ENCODE results near the gene LUC7L3. TPM values are rescaled to one million over a fixed set of nuclear protein-coding genes. Genes with fewer than 3 reads are reported as not detected.
A peak's percentile ranks its signal among the peaks of the same experiment; 100 is the strongest.

Gene LUC7L3
- total and polyA plus RNA-seq, 2 of the 13 experiments (the other 11 are each of a cell fraction or from before 2014, with no cell fraction given), result 108 to 120 TPM

- TF ChIP-seq MLX (CRISPR knock-in tag; IDR thresholded peaks at IDR 0.05) (no peak), KDM2A (CRISPR knock-in tag; IDR thresholded peaks at IDR 0.05; ENCODE audit: borderline replicate concordance, low read depth) (no peak), ARID2 (CRISPR knock-in tag; IDR thresholded peaks at IDR 0.05; ENCODE audit: borderline replicate concordance) (no peak), ATRX (CRISPR knock-in tag; IDR thresholded peaks at IDR 0.05; ENCODE audit: borderline replicate concordance) (no peak), TOPORS (CRISPR knock-in tag; IDR thresholded peaks at IDR 0.05) (no peak), NFATC3 (CRISPR knock-in tag; IDR thresholded peaks at IDR 0.05) (no peak), MTF1 (CRISPR knock-in tag; IDR thresholded peaks at IDR 0.05) (no peak), STAT5B (CRISPR knock-in tag; IDR thresholded peaks at IDR 0.05) (no peak), JARID2 (CRISPR knock-in tag; IDR thresholded peaks at IDR 0.05; ENCODE audit: insufficient replicate concordance) (no peak), CHD2 (IDR thresholded peaks at IDR 0.05; ENCODE audit: low read depth, low read length) (no peak), HNRNPLL (IDR thresholded peaks at IDR 0.05; ENCODE audit: low read depth, low read length, poor library complexity, severe bottlenecking) (no peak), ZNF264 (CRISPR knock-in tag; IDR thresholded peaks at IDR 0.05) (peak; percentile 58; the same call in 1 of the 2 replicates), ZSCAN9 (CRISPR knock-in tag; IDR thresholded peaks at IDR 0.05; ENCODE audit: borderline replicate concordance) (no peak; the same call in 1 of the 2 replicates), ZNF550 (CRISPR knock-in tag; IDR thresholded peaks at IDR 0.05; ENCODE audit: borderline replicate concordance) (no peak)
- TF ChIP-seq, protein P1, sequence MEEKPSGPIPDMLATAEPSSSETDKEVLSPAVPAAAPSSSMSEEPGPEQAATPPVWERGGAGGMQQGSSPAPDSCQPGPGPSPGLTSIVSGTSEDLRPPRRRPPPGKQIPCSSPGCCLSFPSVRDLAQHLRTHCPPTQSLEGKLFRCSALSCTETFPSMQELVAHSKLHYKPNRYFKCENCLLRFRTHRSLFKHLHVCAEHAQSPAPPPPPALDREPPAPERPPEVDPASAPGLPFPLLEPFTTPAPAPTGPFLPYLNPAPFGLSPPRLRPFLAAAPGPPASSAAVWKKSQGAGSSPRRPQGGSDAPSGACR (CRISPR knock-in tag; IDR thresholded peaks at IDR 0.05), result 0 out of 2 replicates have a peak, but pooled peaks have one; percentile 0
- TF ChIP-seq, protein P2, sequence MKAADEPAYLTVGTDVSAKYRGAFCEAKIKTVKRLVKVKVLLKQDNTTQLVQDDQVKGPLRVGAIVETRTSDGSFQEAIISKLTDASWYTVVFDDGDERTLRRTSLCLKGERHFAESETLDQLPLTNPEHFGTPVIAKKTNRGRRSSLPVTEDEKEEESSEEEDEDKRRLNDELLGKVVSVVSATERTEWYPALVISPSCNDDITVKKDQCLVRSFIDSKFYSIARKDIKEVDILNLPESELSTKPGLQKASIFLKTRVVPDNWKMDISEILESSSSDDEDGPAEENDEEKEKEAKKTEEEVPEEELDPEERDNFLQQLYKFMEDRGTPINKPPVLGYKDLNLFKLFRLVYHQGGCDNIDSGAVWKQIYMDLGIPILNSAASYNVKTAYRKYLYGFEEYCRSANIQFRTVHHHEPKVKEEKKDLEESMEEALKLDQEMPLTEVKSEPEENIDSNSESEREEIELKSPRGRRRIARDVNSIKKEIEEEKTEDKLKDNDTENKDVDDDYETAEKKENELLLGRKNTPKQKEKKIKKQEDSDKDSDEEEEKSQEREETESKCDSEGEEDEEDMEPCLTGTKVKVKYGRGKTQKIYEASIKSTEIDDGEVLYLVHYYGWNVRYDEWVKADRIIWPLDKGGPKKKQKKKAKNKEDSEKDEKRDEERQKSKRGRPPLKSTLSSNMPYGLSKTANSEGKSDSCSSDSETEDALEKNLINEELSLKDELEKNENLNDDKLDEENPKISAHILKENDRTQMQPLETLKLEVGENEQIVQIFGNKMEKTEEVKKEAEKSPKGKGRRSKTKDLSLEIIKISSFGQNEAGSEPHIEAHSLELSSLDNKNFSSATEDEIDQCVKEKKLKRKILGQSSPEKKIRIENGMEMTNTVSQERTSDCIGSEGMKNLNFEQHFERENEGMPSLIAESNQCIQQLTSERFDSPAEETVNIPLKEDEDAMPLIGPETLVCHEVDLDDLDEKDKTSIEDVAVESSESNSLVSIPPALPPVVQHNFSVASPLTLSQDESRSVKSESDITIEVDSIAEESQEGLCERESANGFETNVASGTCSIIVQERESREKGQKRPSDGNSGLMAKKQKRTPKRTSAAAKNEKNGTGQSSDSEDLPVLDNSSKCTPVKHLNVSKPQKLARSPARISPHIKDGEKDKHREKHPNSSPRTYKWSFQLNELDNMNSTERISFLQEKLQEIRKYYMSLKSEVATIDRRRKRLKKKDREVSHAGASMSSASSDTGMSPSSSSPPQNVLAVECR (CRISPR knock-in tag; IDR thresholded peaks at IDR 0.05; ENCODE audit: borderline replicate concordance), result no peak
- TF ChIP-seq, protein P3, sequence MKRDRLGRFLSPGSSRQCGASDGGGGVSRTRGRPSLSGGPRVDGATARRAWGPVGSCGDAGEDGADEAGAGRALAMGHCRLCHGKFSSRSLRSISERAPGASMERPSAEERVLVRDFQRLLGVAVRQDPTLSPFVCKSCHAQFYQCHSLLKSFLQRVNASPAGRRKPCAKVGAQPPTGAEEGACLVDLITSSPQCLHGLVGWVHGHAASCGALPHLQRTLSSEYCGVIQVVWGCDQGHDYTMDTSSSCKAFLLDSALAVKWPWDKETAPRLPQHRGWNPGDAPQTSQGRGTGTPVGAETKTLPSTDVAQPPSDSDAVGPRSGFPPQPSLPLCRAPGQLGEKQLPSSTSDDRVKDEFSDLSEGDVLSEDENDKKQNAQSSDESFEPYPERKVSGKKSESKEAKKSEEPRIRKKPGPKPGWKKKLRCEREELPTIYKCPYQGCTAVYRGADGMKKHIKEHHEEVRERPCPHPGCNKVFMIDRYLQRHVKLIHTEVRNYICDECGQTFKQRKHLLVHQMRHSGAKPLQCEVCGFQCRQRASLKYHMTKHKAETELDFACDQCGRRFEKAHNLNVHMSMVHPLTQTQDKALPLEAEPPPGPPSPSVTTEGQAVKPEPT (CRISPR knock-in tag; IDR thresholded peaks at IDR 0.05; ENCODE audit: low read depth), result no peak
- TF ChIP-seq, protein P4, sequence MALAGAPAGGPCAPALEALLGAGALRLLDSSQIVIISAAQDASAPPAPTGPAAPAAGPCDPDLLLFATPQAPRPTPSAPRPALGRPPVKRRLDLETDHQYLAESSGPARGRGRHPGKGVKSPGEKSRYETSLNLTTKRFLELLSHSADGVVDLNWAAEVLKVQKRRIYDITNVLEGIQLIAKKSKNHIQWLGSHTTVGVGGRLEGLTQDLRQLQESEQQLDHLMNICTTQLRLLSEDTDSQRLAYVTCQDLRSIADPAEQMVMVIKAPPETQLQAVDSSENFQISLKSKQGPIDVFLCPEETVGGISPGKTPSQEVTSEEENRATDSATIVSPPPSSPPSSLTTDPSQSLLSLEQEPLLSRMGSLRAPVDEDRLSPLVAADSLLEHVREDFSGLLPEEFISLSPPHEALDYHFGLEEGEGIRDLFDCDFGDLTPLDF (CRISPR knock-in tag; IDR thresholded peaks at IDR 0.05), result no peak; the same call in 1 of the 2 replicates
Observed at GRCh38 chr17:50708050-50709000, 11.1 kb upstream of the LUC7L3 start (continued).
